ENCODE data around the gene SGCB.

- TF ChIP-seq CTCF (IDR thresholded peaks at IDR 0.05) (no peak), TP53 (CRISPR knock-in tag; IDR thresholded peaks at IDR 0.05) (no peak), BHLHE40 (IDR thresholded peaks at IDR 0.05; ENCODE audit: low read depth, low read length) (no peak), MYC (IDR thresholded peaks at IDR 0.05; ENCODE audit: borderline replicate concordance, low read length) (no peak), POLR2A (IDR thresholded peaks at IDR 0.05; ENCODE audit: low read length) (no peak), RAD21 (conservative IDR thresholded peaks at IDR 0.05 in 1 of 2, IDR thresholded peaks at IDR 0.05 in 1 of 2) (no peak), ELK1 (IDR thresholded peaks at IDR 0.05; ENCODE audit: low read depth, low read length) (no peak)
Observed at GRCh38 chr4:52016981-52017380, 21.1 kb downstream of the SGCB start.
